ENCODE results near the gene MLC1.

MLC1 gene

GRCh38 chr22:50074551-50075530 lies 10.4 kb downstream of the MLC1 start:
- no peak for DNase-seq

DNA sequence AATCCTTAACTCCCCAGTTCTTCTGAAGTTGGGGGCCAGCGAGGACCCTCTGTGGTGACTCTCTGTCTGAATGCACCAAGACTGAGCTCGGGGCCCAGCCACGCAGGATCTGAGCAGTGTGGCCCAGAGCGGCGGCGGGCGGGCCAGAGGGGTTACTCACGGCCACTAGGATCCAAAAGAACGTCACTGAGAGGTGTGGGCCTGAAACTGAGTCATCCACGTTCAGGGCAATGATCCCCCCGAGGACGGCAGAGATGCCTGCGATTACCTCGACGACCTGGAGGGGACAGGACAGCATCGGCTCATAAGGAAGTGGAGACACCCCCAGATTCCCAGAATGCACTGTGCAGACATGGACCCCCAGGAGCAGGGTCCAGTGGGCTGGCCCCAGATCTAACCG lies 11.2 kb downstream of the MLC1 start:
- DNase-seq, result no peak

DNA sequence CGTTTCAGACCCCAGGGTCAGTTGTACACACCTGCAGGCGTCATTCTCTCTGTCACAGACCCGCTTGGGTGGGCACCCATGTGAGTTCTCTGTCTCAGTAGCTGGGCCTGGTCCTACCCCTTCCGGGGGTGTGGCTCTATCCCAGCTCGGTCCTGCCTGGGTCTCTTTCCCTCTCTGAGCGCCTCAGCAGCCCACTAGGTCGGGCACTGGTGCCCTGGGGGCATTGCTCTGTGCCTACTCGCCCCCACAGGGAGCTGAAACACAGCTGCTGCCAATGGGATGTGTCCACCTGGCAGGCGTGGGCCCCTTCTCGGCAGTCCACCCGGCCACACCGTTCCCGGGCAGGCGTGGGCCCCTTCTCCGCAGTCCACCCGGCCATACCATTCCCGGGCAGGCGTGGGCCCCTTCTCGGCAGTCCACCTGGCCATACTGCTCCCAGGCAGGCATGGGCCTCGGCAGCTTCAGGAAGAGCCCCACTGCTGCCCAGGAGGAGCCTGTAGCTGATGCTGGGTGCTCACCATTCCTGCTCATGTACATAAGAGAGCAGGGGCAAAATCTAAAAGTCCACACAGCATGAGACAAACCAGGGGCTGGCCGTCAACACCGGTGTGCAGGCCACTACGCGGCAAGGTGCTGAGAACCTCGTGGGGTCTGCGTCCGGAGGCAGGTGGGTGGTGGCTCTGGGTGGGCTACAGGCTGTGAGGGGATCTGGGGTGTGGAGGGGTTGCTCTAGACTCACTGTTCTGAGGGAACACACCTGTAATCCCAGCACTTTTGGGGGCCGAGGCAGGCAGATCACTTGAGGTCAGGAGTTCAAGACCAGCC lies 12.3 kb downstream of the MLC1 start:
- no peak for DNase-seq

DNA sequence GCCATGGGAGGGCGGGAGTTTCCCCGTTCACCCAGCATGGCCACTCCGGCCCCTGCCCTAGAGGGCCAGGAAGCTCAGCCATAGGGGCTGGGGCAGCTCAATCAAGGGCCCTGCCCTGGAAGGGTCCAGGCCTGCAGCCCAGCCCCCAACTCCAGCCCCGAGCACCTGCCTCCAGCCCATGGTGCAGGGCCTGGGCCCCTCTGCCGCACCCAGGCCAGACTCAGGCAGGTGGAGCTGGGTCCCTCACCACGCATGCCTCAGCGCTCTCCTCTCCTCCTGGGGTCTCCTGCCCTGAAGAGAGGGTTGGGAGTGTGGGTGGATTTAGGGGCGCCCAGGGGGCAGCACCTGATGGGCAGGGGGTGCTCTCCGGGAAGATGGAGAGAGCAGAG lies 13.1 kb downstream of the MLC1 start:
- DNase-seq, result no peak

DNA sequence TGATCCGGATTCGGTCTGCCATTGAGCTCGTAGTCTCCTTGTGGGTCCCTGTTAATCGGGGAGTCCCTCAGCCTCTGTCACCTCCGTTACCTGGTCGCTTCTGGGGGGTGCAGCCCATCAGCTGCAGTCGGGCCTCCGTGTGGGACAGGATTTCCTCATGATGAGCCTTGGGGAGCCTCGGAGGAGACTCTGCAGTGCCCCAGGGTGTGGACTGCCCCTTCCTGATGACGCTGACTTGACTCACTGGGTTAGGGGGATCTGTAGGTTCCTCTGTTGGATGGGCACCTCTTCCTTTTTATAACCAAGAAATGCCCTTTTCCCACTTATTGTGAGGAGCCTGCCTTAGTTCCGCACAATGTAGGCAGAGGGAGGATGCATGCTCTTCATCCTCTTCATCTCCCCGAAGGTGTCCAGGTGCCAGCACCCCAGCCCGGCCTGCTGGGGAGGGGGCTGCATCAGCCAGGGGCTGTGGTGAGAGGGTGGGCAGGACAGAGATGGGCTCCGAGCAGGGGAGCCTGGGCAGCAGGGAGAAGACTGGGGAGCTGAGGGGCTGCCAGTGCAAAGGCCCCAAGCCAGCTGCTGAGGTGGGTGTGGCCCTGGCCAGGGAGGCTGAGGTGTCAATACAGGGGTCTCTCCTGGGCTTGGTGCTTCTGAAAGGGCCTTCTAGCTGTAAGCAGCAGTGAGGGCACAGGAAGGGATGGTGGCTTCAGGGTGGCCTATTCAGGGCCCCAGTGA lies 13.6 kb downstream of the MLC1 start:
- DNase-seq, result no peak

DNA sequence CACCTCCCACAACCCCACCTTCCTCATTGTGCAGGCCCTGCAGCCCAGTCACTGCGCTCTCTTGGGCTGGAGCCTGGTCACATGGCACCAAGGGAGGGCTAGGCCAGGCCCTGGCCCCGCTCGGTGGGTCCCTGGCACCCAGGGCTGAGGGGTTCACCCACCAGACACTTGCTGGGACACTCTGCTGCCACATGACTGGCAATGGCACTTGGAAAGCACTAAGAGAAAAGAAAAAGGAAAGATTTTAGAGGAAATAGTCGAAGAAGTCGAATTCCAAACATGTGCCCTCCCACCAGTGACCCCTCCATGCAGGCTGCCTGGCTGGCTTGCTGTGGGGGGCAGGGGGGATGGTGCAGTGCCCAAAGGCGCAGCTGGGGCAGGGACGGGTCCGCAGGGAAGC lies 14.9 kb downstream of the MLC1 start:
- DNase-seq, result no peak

- DNase-seq, result no peak
Observed at GRCh38 chr22:50068096-50068495, 17.1 kb downstream of the MLC1 start.

DNA sequence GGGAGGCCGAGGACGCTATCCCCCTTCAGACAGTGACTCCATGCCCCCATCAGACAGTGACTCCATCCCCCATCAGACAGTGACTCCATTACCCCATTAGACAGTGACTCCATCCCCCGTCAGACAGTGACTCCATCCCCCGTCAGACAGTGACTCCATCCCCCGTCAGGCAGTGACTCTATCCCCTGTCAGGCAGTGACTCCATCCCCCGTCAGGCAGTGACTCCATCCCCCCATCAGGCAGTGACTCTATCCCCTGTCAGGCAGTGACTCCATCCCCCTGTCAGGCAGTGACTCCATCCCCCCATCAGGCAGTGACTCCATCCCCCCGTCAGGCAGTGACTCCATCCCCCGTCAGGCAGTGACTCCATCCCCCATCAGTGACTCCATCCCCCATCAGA lies 18.0 kb downstream of the MLC1 start:
- no peak for DNase-seq

GRCh38 chr22:50064453-50064852 lies 20.8 kb downstream of the MLC1 start:
- DNase-seq, result no peak

DNA sequence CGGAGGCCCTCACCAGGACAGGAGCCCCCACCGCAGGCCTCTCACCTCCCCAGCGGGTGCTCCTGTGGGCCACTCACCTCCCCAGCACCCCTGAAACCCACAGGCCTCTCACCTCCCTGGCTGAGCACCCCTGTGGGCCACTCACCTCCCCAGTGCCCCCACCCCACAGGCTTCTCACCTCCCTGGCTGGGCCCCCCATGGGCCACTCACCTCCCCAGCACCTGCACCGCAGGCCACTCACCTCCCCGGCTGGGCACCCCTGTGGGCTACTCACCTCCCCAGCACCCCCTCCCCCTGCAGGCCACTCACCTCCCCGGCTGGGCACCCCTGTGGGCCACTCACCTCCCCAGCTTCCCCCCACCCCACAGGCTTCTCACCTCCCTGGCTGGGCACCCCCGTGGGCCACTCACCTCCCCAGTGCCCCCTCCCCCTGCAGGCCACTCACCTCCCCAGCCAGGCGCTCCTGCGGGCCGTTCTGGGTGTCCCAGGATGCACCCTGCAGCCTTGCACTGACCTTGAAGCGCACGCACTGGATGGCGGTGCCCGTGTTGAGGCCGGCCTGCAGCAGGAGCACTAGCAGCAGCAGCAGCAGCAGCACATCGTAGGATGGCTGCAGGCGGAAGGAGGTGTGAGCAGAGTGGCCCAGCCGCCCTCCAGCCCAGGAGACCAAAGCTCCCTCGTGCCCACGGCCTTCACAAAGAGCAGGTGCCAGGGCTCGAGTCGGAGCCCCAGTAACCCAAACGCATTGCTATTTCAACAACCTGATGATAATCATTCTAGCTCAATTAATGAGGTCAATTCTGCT lies 21.4 kb downstream of the MLC1 start:
- DNase-seq, result no peak

DNA sequence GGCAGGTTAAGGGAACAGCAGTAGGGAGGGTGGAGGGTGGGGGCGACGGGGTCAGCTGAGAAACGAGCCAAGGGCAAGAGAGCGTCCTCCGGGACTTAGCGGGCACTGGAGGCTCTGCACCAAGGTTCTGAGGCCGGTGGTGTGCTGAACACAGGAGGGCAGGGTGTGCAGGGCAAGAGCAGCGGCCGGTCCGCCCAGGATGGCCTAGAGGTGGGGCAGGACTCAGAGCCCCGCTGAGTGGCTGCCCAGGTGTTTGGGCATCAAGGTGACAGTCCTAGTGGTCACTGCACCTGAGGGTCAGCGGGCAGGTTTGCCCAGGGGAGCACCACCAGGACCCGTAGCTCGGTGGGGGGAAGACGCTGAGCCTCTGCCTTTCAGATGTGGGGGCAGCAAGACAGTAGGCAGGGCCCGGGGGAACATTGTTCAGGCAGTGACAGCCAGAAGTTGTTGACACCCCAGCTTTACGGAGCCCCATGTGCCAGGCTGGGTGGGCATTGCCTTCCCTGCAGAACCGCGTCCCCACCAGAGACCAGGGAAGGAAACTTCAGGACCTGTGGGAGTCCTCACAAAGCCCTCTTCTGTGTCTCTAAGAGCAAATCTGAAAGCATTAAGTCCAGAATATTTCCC lies 22.6 kb downstream of the MLC1 start:
- no peak for DNase-seq

DNA sequence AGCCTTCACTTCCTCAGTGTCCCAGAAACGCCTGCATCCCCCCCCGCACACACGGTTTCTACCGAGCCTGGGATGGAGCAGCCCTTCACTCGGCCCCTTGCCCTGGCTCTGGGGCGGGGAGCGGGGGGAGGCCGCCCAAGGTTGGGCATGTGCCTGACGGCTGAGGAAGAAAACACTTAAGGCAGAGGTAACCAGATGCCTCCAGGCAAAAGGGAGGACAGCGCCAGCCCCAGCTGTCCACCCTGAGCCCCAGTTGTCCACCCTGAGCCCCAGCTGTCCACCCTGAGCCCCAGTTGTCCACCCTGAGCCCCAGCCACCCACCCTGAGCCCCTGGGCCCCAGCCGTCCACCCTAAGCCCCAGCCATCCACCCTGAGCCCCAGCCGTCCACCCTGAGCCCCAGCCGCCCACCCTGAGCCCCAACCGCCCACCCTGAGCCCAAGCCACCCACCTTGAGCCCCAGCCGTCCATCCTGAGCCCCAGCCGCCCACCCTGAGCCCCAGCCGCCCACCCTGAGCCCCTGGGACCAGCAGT lies 23.3 kb downstream of the MLC1 start:
- DNase-seq, result no peak

DNA sequence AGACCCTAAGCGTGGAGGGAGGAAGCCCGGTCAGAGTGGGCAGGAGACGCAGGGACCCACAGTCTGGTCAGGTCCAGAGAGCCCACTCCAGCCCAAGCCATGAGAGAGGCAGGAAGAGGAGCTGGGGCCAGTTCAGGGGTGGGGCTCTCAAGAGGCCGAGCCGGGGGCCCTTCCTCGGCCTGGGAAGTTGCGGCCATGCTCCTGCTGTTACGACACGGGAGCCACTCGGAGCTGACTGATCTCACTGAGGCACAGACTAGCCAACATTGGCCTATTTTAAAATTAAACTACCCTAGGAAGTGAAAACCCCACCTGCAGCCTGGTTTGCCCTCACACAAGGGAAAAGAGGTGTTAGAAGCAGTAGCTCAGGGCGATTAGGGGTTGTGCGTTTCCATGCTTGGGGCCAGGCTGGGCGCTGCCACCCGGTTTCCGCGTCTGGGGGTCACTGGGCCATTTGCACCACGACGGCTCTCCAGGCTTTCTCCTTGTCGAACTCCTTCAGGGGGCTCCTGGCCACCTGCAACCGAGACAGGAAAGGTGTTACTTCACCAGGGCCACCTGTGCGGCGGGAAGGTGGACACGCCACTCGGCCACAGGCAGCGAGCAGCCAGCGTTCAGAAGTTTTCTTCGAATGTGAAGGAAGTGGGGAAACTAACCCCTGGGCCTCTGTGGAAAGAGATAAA lies 23.9 kb downstream of the MLC1 start:
- DNase-seq, result no peak

GRCh38 chr22:50060441-50061140 lies 24.6 kb downstream of the MLC1 start:
- DNase-seq, result no peak

DNA sequence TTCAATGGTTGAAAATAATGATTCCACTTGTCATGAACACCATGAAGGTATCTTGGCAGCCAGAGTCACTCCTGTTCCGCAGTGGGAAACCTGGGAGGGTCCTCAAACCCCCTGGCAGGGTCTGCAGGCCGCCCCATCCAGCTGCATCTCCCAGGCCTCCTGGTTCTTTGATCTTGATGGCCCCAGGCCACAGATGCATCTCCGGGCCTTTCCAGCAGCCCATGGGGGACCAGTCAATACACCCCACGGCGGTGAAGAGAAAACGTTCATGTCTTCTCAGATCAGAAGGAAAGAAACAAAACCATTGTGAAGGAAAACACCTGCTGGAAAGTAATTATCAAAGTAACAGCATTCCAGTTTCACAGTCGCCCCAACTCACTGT lies 25.4 kb downstream of the MLC1 start:
- DNase-seq, result no peak

- DNase-seq, result peak; percentile 19
Observed at GRCh38 chr22:50058906-50059880, 26.0 kb downstream of the MLC1 start.

DNA sequence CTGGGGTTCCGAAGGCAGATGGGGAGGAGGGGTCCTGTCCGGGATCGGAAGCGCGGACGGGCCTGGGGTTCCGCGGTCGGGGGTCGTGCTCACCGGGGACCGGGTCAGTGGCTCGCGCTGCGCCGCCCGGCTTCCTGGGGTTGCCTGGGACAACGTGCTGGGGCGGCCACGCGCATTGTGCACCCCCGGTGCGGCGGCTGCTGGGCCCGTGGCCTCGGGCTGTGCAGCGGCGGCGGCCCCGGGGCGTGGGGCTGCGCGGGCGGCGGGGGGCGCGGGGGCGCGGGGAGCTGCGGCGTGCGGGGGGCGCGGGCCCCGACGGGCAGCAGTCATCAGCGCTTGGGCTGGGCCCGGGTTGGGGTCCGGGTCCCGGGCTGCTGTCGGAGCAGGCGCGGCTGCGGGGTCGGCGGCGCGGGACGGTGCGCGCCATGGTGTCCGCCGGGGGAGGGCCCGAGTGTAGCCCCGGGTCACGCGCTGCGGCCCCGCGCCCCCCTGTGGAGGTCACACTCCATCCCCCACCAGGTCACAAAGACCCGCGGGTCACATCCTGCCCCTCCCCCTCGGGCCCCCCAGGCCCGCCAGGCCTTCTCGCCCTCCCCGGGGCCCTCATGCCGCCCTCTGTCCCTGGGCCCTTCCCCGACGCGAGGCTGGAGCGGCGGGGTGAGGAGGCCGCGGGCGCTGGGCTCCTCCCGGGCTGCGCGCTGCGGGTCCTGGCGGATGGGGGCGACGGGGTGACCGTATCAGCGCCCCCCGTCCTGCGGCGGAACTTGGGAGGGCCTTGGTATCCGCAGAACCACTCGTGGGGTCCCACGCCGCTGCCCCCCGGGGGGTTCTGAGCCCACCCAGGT lies 26.9 kb downstream of the MLC1 start, which contains the start of gene TTLL8:
TTLL8 (minus strand) TSS at position 238 of the 845 bp plus-strand sequence.
- no peak for DNase-seq

All from NCI-H1436 treated with DMSO at 0.1 percent for 48 hours (cell line).